Measurements from ENCODE around the gene PMFBP1. TPM values are rescaled to one million over a fixed set of nuclear protein-coding genes. Genes with fewer than 3 reads are reported as not detected.
A peak's percentile ranks its signal among the peaks of the same experiment; 100 is the strongest.

PMFBP1 gene
- total RNA-seq, 3 donors from 2014 or later, result 0.11 to 0.38 TPM; not detected in 1

- H3K36me3 Mint-ChIP-seq (ENCODE audit: insufficient read depth), result no peaks in the 10 kb centered on the region
- peaks cover 8% of the 10 kb centered on the region for H3K4me1 Mint-ChIP-seq (ENCODE audit: low read depth)
- H3K9me3 Mint-ChIP-seq, result no peaks in the 10 kb centered on the region
- DNase-seq (no peak), ATAC-seq (no peak)
- peaks cover 3% of the 10 kb centered on the region for H3K27me3 Mint-ChIP-seq (ENCODE audit: low read depth)
- no peak overlapping the region for H3K4me3 Mint-ChIP-seq
These were observed 27.9 kb upstream of the PMFBP1 start for GRCh38 chr16:72199761-72200337.

GRCh38 chr16:72198771-72199201, 26.8 kb upstream of the PMFBP1 start:
- H3K36me3 Mint-ChIP-seq (ENCODE audit: insufficient read depth), result no peaks in the 10 kb centered on the region
- peaks cover 3% of the 10 kb centered on the region for H3K27me3 Mint-ChIP-seq (ENCODE audit: low read depth)
- ATAC-seq, result no peak
- H3K9me3 Mint-ChIP-seq, result no peaks in the 10 kb centered on the region
- DNase-seq, result no peak
- H3K4me3 Mint-ChIP-seq, result no peak overlapping the region
- H3K4me1 Mint-ChIP-seq (ENCODE audit: low read depth), result peaks cover 8% of the 10 kb centered on the region

GRCh38 chr16:72198021-72198711, 26.2 kb upstream of the PMFBP1 start:
- ATAC-seq (no peak), DNase-seq (no peak)
- no peaks in the 10 kb centered on the region for H3K36me3 Mint-ChIP-seq (ENCODE audit: insufficient read depth)
- H3K27me3 Mint-ChIP-seq (ENCODE audit: low read depth), result peaks cover 3% of the 10 kb centered on the region
- H3K4me3 Mint-ChIP-seq, result no peak overlapping the region
- no peaks in the 10 kb centered on the region for H3K9me3 Mint-ChIP-seq
- H3K4me1 Mint-ChIP-seq (ENCODE audit: low read depth), result peaks cover 2% of the 10 kb centered on the region

GRCh38 chr16:72197545-72197944, 25.6 kb upstream of the PMFBP1 start:
- Mint-ChIP-seq H3K4me1 (ENCODE audit: low read depth) (no peaks in the 10 kb centered on the region), H3K27me3 (ENCODE audit: low read depth) (peaks cover 3% of the 10 kb centered on the region), H3K4me3 (no peak overlapping the region), H3K36me3 (ENCODE audit: insufficient read depth) (no peaks in the 10 kb centered on the region), H3K9me3 (no peaks in the 10 kb centered on the region)
- DNase-seq (no peak), ATAC-seq (no peak)

GRCh38 chr16:72195609-72196008, 23.7 kb upstream of the PMFBP1 start:
- Mint-ChIP-seq H3K36me3 (ENCODE audit: insufficient read depth) (no peaks in the 10 kb centered on the region), H3K9me3 (no peaks in the 10 kb centered on the region), H3K4me3 (no peak overlapping the region), H3K27me3 (ENCODE audit: low read depth) (peaks cover 3% of the 10 kb centered on the region), H3K4me1 (ENCODE audit: low read depth) (no peaks in the 10 kb centered on the region)
- DNase-seq, result no peak
- no peak for ATAC-seq

GRCh38 chr16:72191551-72191950, 19.6 kb upstream of the PMFBP1 start:
- no peaks in the 10 kb centered on the region for H3K27me3 Mint-ChIP-seq (ENCODE audit: low read depth)
- H3K9me3 Mint-ChIP-seq, result no peaks in the 10 kb centered on the region
- H3K4me1 Mint-ChIP-seq (ENCODE audit: low read depth), result no peaks in the 10 kb centered on the region
- no peaks in the 10 kb centered on the region for H3K36me3 Mint-ChIP-seq (ENCODE audit: insufficient read depth)
- H3K4me3 Mint-ChIP-seq, result no peak overlapping the region
- DNase-seq (no peak), ATAC-seq (no peak)

GRCh38 chr16:72189865-72190371, 18.0 kb upstream of the PMFBP1 start:
- H3K4me1 Mint-ChIP-seq (ENCODE audit: low read depth), result no peaks in the 10 kb centered on the region
- ATAC-seq, result no peak

GRCh38 chr16:72188541-72188940, 16.6 kb upstream of the PMFBP1 start:
- no peaks in the 10 kb centered on the region for H3K4me1 Mint-ChIP-seq (ENCODE audit: low read depth)

More at GRCh38 chr16:72189865-72190371, 18.0 kb upstream of the PMFBP1 start:
- Mint-ChIP-seq H3K27me3 (ENCODE audit: low read depth) (no peaks in the 10 kb centered on the region), H3K36me3 (ENCODE audit: insufficient read depth) (no peaks in the 10 kb centered on the region), H3K9me3 (no peaks in the 10 kb centered on the region), H3K4me3 (no peak overlapping the region)
- no peak for DNase-seq

GRCh38 chr16:72187551-72187950, 15.6 kb upstream of the PMFBP1 start:
- ATAC-seq (no peak), DNase-seq (no peak)
- H3K36me3 Mint-ChIP-seq (ENCODE audit: insufficient read depth), result no peaks in the 10 kb centered on the region
- no peaks in the 10 kb centered on the region for H3K27me3 Mint-ChIP-seq (ENCODE audit: low read depth)
- no peak overlapping the region for H3K4me3 Mint-ChIP-seq
- no peaks in the 10 kb centered on the region for H3K9me3 Mint-ChIP-seq
- H3K4me1 Mint-ChIP-seq (ENCODE audit: low read depth), result no peaks in the 10 kb centered on the region

More at GRCh38 chr16:72188541-72188940, 16.6 kb upstream of the PMFBP1 start:
- DNase-seq (no peak), ATAC-seq (no peak)
- no peaks in the 10 kb centered on the region for H3K9me3 Mint-ChIP-seq
- no peaks in the 10 kb centered on the region for H3K36me3 Mint-ChIP-seq (ENCODE audit: insufficient read depth)
- H3K4me3 Mint-ChIP-seq, result no peak overlapping the region
- H3K27me3 Mint-ChIP-seq (ENCODE audit: low read depth), result no peaks in the 10 kb centered on the region

GRCh38 chr16:72182976-72183375, 11.0 kb upstream of the PMFBP1 start:
- H3K27me3 Mint-ChIP-seq (ENCODE audit: low read depth), result no peaks in the 10 kb centered on the region
- no peak for DNase-seq
- no peaks in the 10 kb centered on the region for H3K36me3 Mint-ChIP-seq (ENCODE audit: insufficient read depth)
- H3K9me3 Mint-ChIP-seq, result no peaks in the 10 kb centered on the region
- no peaks in the 10 kb centered on the region for H3K4me1 Mint-ChIP-seq (ENCODE audit: low read depth)
- no peak for ATAC-seq
- no peak overlapping the region for H3K4me3 Mint-ChIP-seq

- ATAC-seq, result no peak
- Mint-ChIP-seq H3K4me3 (no peak overlapping the region), H3K4me1 (ENCODE audit: low read depth) (no peaks in the 10 kb centered on the region), H3K9me3 (peaks cover 13% of the 10 kb centered on the region), H3K27me3 (ENCODE audit: low read depth) (peaks cover 7% of the 10 kb centered on the region), H3K36me3 (ENCODE audit: insufficient read depth) (no peaks in the 10 kb centered on the region)
- DNase-seq, result no peak
These were observed 7.4 kb upstream of the PMFBP1 start for GRCh38 chr16:72179204-72179970.

GRCh38 chr16:72174726-72175125, 2.8 kb upstream of the PMFBP1 start:
- H3K4me3 Mint-ChIP-seq, result no peak overlapping the region
- peaks cover 1% of the 10 kb centered on the region for H3K4me1 Mint-ChIP-seq (ENCODE audit: low read depth)
- peaks cover 7% of the 10 kb centered on the region for H3K27me3 Mint-ChIP-seq (ENCODE audit: low read depth)
- no peak for ATAC-seq
- no peak for DNase-seq
- H3K9me3 Mint-ChIP-seq, result peaks cover 13% of the 10 kb centered on the region
- no peaks in the 10 kb centered on the region for H3K36me3 Mint-ChIP-seq (ENCODE audit: insufficient read depth)

- H3K4me3 Mint-ChIP-seq, result no peak overlapping the region
- peaks cover 7% of the 10 kb centered on the region for H3K27me3 Mint-ChIP-seq (ENCODE audit: low read depth)
- peaks cover 13% of the 10 kb centered on the region for H3K9me3 Mint-ChIP-seq
- DNase-seq, result no peak
- H3K4me1 Mint-ChIP-seq (ENCODE audit: low read depth), result peaks cover 1% of the 10 kb centered on the region
- H3K36me3 Mint-ChIP-seq (ENCODE audit: insufficient read depth), result no peaks in the 10 kb centered on the region
- peak in 1 of 2 donors; percentile 45 for ATAC-seq
These were observed 2.0 kb upstream of the PMFBP1 start for GRCh38 chr16:72173997-72174396.

- Mint-ChIP-seq H3K36me3 (ENCODE audit: insufficient read depth) (no peaks in the 10 kb centered on the region), H3K4me1 (ENCODE audit: low read depth) (peaks cover 1% of the 10 kb centered on the region), H3K4me3 (no peak overlapping the region), H3K27me3 (ENCODE audit: low read depth) (peaks cover 2% of the 10 kb centered on the region), H3K9me3 (peaks cover 7% of the 10 kb centered on the region)
- no peak for DNase-seq
- no peak for ATAC-seq
These were observed 719 bp downstream of the PMFBP1 start for GRCh38 chr16:72171236-72171635.
